AG09319 (cell line): Measurements from ENCODE around the gene SH3GL1.

Experiments used
- DNase-seq: peaks from one replicate; pipeline ENCODE4 v3.0.0-alpha.2; 2010; ENCODE audit warnings: low read depth; ENCODE audit errors: extremely low read depth
- CTCF ChIP-seq: IDR thresholded peaks from 2 replicates; pipeline ENCODE4 v1.5.1; 2011; ENCODE audit warnings: low read depth, mild to moderate bottlenecking, inconsistent platforms, low read length, moderate library complexity

Gene SH3GL1

DNA sequence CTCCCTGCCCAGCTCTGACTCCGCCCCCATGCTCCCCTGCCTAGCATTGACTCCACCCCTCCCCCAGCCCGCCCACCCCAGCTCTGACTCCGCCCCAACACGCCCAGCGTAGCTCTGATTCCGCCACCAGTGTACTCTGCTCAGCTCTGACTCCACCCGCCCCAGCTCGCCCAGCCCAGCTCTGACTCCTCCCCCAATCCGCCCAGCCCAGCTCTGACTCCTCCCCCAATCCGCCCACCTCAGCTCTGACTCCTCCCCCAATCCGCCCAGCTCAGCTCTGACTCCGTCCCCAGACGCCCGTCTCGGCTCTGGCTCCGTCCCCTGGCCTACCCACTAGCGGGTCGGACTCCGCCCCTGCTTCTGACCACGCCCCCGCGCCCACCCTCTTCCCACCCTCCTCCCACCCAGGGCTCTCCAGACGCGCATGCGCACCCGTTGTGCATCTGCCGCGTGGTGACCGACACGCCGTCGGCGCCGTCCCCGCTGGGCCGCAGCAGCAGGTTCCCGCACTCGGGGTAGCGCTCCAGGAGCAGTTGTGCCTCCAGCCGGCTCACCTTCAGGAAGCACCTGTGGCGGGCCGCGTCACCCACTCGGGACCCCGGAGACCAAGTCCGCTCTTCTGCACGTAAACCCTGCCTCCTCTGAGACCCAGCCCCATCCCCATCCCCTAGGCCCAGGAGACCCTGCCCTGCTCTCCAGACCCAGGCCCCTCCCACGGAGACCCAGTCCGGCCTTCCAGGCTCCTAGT, 71.9 kb downstream of the SH3GL1 start:
- DNase-seq = peak; percentile 66
- TF ChIP-seq CTCF = no peak

- no peak for TF ChIP-seq CTCF
- no peak for DNase-seq
Observed at GRCh38 chr19:4327877-4328242, 72.5 kb downstream of the SH3GL1 start.

DNA sequence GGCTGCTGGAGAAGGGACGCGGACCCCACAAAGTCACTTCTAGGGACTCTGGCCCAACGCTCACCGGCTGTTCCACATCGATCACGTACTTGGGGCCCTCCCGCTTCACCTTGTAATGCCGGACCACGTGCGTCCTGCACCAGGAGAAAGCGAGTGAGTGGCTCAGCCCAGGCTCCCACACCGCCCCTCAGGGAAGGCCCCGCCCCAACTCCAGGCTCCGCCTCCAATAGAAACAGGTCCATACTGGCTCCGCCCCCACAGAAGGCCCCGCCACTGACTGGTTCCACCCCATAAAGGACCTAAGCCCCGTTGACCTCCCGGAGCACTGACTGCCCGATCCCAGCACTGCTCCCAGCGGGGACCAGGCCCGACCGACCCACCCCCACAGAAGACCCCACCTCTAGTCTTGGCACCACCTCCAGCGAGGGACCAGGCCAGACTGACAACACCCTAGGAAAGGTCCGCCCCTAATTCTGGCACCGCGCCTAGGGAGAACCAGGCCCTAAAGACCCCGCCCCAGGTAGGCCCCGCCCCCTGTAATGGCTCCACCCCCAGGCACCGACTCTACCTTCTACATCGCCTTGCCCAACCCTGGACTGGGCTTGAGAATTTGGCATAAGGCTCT, 73.0 kb downstream of the SH3GL1 start:
- DNase-seq = no peak

GRCh38 chr19:4326837-4327251, 73.5 kb downstream of the SH3GL1 start:
- TF ChIP-seq CTCF = no peak
- no peak for DNase-seq

More for the DNA sequence above, 73.0 kb downstream of the SH3GL1 start:
- no peak for TF ChIP-seq CTCF

- TF ChIP-seq CTCF = no peak
Observed at GRCh38 chr19:4326215-4326836, 74.0 kb downstream of the SH3GL1 start.

GRCh38 chr19:4324228-4324627, 76.1 kb downstream of the SH3GL1 start:
- DNase-seq = no peak
- TF ChIP-seq CTCF = no peak

More at GRCh38 chr19:4326215-4326836, 74.0 kb downstream of the SH3GL1 start:
- DNase-seq = no peak

DNA sequence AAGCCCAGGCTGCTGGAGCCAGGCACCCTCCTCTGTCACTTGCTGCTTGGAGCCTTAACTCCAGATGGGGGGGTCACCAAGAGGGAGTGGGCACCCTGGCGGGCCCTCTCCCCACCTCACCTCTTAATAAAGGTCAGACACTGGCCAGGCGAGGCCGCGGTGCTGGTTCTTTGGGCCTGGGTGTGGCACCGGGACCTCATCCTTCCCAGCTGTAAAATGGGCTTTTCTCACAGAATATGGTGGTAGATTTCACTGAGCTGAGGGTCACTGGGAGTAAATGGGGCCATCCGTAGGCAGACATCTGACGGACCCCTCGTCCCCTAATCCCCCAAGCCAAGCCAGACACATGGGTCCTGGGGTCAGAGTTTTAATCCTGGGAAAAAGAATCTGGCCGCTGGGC, 76.7 kb downstream of the SH3GL1 start:
- TF ChIP-seq CTCF = no peak
- DNase-seq = no peak
